Skeletal muscle satellite cell (primary cell): Measurements from ENCODE around the gene RNF114.

Experiments
- H3K27me3 ChIP-seq: 2 replicates; pipeline ENCODE4 v1.7.0; 2013; ENCODE audit warnings: low read length; ENCODE audit not compliant: control insufficient read depth, insufficient read depth
- H3K36me3 ChIP-seq: 2 replicates; pipeline ENCODE4 v1.7.0; 2013; ENCODE audit warnings: mild to moderate bottlenecking, control low read depth, low read length; ENCODE audit not compliant: insufficient read depth
- H3K4me1 ChIP-seq: 2 replicates; pipeline ENCODE4 v1.7.0; 2013; ENCODE audit warnings: low read length; ENCODE audit not compliant: control insufficient read depth, insufficient read depth
- H3K4me2 ChIP-seq: 2 replicates; pipeline ENCODE4 v1.7.0; 2013; ENCODE audit warnings: mild to moderate bottlenecking, low read length
- H3K4me3 ChIP-seq: 2 replicates; pipeline ENCODE4 v1.7.0; 2013; ENCODE audit warnings: low read length
- H3K9ac ChIP-seq: 2 replicates; pipeline ENCODE4 v1.7.0; 2013; ENCODE audit warnings: mild to moderate bottlenecking, low read depth, low read length, moderate library complexity
- H3K9me3 ChIP-seq: replicated peaks from 2 replicates; pipeline ENCODE4 v1.7.0; 2013; ENCODE audit warnings: mild to moderate bottlenecking, control low read depth, low read length

RNF114 gene

DNA sequence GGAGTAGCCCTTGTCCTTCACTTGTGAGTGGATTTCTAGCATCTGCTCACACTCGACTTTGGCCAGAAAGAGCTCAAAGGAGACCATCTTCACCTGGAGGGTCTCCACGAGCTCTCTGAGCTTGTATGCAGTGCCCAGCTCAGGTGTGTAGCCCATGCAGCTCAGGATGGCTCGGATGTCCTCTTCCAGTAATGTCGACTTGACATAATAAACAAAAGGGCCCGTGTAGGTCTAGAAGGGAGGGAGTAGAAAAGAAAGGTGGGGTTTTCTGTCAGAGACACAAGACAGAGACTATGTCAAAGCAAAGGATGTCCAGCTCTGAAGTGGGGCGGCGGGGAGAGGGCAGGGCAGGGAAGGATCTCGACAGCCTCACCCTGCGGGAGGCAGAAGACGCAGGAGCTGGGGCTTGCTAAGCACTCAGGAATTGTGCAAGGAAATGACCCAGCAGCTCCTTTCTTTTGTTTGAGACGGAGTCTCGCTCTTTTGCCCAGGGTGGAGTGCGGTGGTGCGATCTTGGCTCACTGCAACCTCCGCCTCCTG lies 29.5 kb upstream of the RNF114 start:
- Histone ChIP-seq H3K4me2 (no peak overlapping the region), H3K4me1 (no peaks in the 10 kb centered on the region), H3K4me3 (no peak overlapping the region), H3K9me3 (no peaks in the 10 kb centered on the region), H3K36me3 (peaks cover 46% of the 10 kb centered on the region), H3K9ac (no peak overlapping the region), H3K27me3 (no peaks in the 10 kb centered on the region)

DNA sequence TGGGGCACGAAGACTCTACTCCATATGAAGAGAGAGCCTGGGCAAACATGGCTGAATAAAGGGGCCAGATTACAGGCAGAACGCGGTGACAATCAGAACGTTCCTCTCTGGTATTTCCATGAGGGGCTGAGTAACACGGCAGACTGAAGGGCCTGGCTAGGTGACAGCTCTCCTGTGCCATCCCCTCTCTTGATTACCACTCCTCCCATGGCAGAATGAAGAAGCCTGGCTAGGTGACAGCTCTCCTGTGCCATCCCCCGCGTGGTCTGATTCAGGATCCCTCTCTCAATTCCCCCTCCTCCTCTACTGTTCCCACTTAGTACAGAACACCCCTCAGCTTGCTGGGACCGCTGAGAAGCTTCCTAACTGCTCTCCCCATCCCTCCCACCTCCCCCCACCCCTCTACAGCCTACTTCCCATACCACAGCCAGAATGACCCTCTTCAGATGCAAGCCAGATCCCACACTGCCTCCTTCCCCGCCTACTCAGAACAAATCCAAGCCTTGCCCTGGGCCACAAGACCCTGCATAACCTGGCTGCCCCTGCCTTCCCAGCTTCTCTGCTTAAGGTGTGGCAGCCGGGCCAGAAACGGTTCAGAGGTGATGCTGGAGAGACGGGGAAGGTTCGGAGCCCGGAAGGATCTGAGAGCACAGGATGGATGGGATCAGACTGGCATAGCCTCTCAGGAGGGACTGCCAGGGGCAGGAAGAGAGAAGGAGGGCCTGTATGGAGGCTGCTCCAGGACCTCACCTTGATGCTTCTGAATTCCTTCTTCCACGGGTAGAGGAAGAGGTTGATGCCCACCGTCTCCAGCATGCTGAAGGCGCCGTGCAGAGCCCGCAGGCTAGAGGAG lies 28.6 kb upstream of the RNF114 start:
- Histone ChIP-seq H3K9ac (no peak overlapping the region), H3K4me1 (no peaks in the 10 kb centered on the region), H3K36me3 (peaks cover 46% of the 10 kb centered on the region)

DNA sequence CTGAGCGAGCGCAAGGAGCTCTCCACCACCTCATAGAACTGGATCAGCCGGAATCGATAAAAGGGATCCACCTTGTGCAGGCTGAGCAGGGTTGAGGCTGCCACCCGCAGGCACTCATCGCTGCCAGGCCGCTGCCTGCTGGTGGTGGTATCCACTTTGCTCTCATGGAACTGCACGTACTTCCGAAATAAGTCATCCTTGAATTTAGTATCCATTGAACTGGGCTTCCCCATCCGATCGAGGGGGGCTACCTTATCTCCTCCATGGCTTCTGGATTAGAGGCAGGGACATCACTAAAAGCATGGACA lies 28.0 kb upstream of the RNF114 start:
- Histone ChIP-seq H3K36me3 (peaks cover 46% of the 10 kb centered on the region), H3K4me3 (no peak overlapping the region), H3K9me3 (no peaks in the 10 kb centered on the region), H3K4me2 (no peak overlapping the region), H3K9ac (no peak overlapping the region), H3K4me1 (peaks cover under 1% of the 10 kb centered on the region), H3K27me3 (no peaks in the 10 kb centered on the region)

More for the DNA sequence above, 28.6 kb upstream of the RNF114 start:
- Histone ChIP-seq H3K4me2 (no peak overlapping the region), H3K4me3 (no peak overlapping the region), H3K27me3 (no peaks in the 10 kb centered on the region), H3K9me3 (no peaks in the 10 kb centered on the region)

DNA sequence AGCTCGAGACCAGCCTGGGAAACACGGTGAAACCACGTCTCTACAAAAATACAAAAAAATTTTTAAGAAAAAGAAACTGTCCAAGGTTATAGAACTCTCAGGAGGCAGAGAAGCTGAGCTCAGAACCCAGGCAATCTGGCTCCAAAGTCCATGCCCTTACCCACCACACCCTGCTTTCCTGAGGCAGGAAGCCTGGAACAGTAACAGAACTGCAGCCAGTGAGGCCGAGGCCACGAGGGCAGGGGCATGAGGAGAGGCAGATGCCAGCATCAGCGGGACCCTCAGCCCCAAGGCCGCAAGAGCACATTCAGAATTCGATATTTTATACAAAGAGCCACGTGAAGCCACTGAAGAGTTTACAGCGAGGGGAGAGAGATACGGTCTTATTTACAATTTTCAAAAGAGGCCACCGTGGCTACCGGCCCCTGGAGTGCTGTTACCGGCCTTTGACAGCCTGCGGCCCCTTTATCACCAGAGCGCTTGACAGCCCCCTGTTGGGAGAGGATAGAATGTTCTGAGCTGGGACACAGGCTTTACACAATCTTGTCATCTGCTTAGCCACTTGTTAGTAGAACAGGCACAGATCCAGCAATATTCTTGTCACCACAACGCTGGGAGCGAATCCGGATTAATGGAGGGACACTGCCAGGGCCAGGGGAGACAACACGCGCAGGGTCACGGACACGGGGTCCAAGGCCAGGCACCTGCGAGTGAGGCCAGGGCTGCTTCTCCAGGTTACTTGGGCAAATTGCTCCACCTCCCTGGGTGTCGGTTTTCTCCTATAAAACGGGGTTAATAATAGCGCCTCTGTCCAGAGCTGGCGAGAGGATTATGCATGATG lies 26.5 kb upstream of the RNF114 start:
- no peaks in the 10 kb centered on the region for H3K27me3 ChIP-seq
- no peak overlapping the region for H3K4me3 ChIP-seq
- H3K9ac ChIP-seq, result no peak overlapping the region
- peaks cover 36% of the 10 kb centered on the region for H3K36me3 ChIP-seq
- peaks cover 13% of the 10 kb centered on the region for H3K4me1 ChIP-seq
- no peak overlapping the region for H3K4me2 ChIP-seq
- no peaks in the 10 kb centered on the region for H3K9me3 ChIP-seq

DNA sequence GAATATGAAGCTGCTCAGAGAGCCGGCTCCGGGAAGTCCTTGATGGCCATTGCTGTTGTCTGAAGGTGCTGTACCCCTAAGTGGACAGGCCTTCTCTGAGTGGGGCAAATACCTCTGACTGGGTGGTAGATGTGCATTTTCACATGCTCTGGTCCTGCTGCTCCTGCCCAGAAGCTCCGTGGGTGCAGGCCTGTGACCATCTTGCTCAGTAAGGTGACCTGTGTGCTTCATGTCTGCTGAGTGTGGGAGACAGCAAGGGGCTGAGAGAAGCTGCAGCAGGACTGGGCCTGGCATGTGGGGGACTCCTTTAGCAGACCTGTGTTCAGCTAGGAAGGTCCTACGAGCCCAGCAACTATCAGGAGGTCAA lies 25.9 kb upstream of the RNF114 start:
- H3K36me3 ChIP-seq, result peaks cover 30% of the 10 kb centered on the region
- no peaks in the 10 kb centered on the region for H3K9me3 ChIP-seq
- peaks cover 13% of the 10 kb centered on the region for H3K4me1 ChIP-seq
- H3K4me2 ChIP-seq, result no peak overlapping the region
- no peak overlapping the region for H3K9ac ChIP-seq
- no peaks in the 10 kb centered on the region for H3K27me3 ChIP-seq
- no peak overlapping the region for H3K4me3 ChIP-seq

DNA sequence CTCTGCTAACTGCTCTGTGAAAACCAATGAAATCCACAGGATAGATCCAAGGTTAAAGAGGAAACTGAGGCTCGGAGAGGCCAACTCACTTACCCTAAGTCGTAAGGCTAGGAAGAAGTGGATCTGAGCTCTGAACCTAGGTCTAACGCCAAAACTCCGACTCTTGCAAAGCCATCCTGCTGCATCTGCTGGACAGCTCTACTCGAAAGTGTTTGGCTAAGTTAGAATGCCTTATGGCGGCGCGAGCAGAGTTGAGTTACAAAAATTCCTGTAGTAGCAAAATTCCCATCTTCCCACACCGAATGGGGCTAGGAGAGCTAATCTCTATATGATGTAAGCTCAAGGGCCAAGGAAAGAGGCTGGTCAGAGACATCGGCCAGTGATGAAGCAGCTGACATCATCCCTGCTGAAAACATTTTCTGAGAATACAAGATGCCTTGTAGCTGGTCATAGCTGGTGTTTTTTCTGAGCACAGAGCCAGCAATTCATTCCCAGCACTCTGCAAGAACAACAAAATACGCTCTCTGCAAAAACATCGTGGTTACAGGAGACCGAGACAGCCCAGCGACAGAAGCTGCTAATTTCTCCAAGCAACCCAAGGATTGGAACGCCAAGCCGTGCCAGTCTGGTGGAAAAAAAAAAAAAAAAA lies 22.7 kb upstream of the RNF114 start:
- Histone ChIP-seq H3K4me1 (peaks cover 13% of the 10 kb centered on the region), H3K9me3 (no peaks in the 10 kb centered on the region), H3K36me3 (peaks cover 8% of the 10 kb centered on the region), H3K4me2 (peak overlapping the region; percentile 82), H3K9ac (no peak overlapping the region), H3K4me3 (peak overlapping the region; percentile 96), H3K27me3 (no peaks in the 10 kb centered on the region)

DNA sequence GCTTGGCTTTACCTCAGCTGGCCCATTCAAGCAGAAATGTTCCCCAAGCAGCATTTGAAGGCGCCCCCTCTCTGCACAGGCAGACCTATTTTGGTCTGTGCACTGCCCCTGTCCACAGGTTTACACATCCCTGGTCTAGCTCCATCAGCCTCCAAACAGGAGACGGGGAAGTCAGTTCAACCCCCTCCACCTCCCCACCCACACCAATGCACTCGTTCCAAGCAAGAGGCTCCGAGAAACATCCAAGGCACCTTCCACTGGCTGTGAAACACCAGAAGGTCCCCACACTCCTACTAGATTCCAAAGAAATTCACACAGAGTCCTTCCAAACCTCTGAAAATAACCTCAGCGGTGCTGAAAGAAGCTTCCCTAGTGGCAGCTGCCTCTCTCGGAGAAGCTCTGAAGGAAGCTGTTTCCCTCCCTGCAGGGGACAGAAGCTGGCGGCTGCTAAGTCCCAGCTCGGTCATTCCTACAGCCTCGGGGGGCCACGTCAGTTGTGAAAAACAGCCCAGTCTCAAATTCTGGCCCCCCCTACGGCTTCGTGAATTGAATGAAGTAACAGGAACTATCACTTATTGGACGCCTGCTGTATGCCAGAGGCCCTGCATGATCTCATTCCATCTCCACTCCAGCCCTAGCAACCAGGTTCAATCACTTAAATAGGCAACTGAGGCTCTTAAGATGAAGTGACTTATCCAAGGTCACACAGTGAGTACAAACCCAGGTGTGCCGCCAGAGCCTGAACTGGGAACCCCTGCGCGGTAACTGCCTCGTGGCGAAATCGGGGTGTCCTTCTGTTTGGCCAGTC lies 21.7 kb upstream of the RNF114 start:
- Histone ChIP-seq H3K27me3 (no peaks in the 10 kb centered on the region), H3K4me1 (peaks cover 13% of the 10 kb centered on the region), H3K4me2 (peak overlapping the region; percentile 82), H3K4me3 (peak overlapping the region; percentile 96), H3K36me3 (peaks cover 5% of the 10 kb centered on the region), H3K9ac (peak overlapping the region; percentile 99), H3K9me3 (no peaks in the 10 kb centered on the region)

DNA sequence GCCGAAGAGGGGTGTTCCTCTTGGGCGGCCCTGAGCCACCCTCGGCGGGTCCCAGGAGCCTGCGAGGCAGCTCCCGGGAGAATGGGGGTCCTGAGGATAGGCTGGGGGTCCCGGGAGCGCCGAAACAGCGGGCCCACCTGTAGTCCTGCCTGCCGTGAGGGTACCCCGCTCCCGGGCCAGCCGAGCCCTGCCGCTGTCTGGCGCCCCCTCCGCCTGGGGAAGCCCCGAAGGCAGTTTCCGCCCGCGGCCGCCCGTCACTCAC lies 21.1 kb upstream of the RNF114 start:
- Histone ChIP-seq H3K36me3 (peaks cover 3% of the 10 kb centered on the region), H3K4me1 (peaks cover 13% of the 10 kb centered on the region), H3K9me3 (no peaks in the 10 kb centered on the region), H3K9ac (peak overlapping the region; percentile 99), H3K4me2 (peak overlapping the region; percentile 82), H3K4me3 (peak overlapping the region; percentile 96), H3K27me3 (no peaks in the 10 kb centered on the region)

DNA sequence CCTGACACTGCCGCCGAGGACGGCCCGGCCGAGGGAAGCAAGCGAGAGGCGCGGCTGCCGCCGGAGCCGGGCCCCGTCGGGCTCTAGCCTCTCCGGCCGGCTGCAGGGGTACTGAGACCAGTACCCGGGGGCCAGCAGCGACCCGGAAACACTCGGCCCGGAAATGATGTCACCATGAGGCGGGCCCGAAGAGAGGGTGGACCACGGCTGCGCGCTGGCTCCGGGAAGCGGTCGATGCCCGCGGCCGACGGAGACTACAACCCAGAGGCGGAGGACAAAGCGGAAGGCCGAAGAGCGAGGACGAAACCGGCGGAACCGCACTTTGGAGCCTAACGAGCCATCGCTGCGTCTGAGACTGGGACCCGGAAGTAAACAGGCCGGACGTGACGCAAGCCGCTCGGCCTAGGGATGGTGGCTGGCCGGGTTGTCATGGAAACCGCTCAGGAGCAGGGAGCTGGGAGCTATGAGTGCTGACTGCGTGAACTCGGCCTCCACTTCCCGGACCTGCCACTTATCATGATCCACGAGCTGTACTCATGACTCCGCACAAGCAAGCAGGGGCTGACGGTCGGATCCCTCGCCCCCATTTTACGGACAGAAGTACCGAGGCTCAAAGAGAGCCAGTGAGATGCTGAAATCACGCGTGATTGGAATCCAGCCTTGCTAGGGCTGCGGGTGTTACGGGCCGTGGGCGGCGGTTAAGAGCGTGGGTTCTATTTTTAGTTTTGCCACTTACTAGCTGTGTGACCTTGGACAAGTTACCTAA lies 20.6 kb upstream of the RNF114 start, which contains the start of gene SPATA2:
Gene SPATA2, minus strand, starts transcription at position 150 of the 766 bp plus-strand sequence. CDS start 7,039 bp downstream, outside the sequence.
- peak within 1 kb of the TSS; percentile 82 for H3K4me2 ChIP-seq
- H3K9ac ChIP-seq, result peak within 1 kb of the TSS; percentile 99
- H3K27me3 ChIP-seq, result no peaks in the 10 kb centered on the region

DNA sequence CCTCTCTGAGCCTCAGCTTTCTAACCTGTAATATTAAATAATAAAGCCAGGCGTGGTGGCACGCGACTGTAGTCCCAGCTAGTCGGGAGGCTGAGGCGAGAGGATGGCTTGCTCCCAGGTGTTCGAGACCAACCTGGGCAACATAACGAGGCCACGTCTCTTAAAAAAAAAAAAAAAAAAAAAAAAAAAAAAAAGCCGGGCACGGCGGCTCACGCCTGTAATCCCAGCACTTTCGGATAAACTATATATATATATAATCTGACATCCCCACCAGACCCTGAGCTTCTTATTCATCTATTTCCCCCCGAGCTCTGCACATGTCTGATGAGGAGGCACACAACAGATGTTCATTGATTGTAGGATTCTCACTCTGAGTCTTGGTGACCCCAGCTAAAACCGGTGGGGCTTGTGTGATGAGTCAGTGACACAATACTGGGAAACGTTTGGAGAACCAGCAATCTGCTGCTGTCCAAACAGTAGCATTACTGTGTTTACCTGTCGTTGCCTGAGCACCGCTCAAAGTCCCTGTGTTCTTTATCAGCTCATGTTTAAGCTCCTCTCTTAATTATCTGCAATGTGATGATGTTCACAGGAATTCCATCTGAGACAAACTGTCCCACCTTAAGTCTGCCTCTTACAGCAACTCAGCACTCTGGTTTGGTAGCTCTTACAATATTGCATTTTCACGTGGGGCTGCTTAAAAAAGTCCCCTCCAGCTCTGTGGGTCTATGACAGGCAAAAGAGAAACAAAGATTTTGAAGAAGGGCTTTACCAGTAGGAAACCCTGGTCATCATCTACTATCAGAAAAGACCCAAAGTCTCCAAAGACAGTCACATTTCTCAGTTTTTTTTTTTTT lies 19.8 kb upstream of the RNF114 start:
- Histone ChIP-seq H3K4me3 (peak overlapping the region; percentile 96), H3K9ac (peak overlapping the region; percentile 99), H3K36me3 (no peaks in the 10 kb centered on the region), H3K9me3 (no peaks in the 10 kb centered on the region), H3K27me3 (no peaks in the 10 kb centered on the region), H3K4me1 (peaks cover 13% of the 10 kb centered on the region), H3K4me2 (peak overlapping the region; percentile 82)

More for the DNA sequence above, 20.6 kb upstream of the RNF114 start, which contains the start of gene SPATA2:
- Histone ChIP-seq H3K4me3 (peak within 1 kb of the TSS; percentile 96), H3K36me3 (no peaks in the 10 kb centered on the region), H3K4me1 (peaks cover 13% of the 10 kb centered on the region), H3K9me3 (no peaks in the 10 kb centered on the region)
